Measurements from ENCODE around the gene NIPAL1.

The NIPAL1 gene

GRCh38 chr4:48047896-48048295, 31.3 kb downstream of the NIPAL1 start:
- Histone ChIP-seq H3K9me3 (ENCODE audit: control insufficient read depth, low read length) (no peaks in the 10 kb centered on the region), H3K4me1 (ENCODE audit: control insufficient read depth, insufficient read depth, low read length, poor library complexity, severe bottlenecking) (peaks cover 28% of the 10 kb centered on the region), H3K4me3 (ENCODE audit: insufficient read depth, low read depth, low read length, poor library complexity, severe bottlenecking) (no peak overlapping the region), H3K27ac (ENCODE audit: insufficient read depth, low read length, poor library complexity, severe bottlenecking) (no peak overlapping the region), H3K27me3 (replicated peaks; ENCODE audit: control insufficient read depth, insufficient read depth, low read length, poor library complexity, severe bottlenecking) (no peaks in the 10 kb centered on the region), H3K36me3 (ENCODE audit: control insufficient read depth, insufficient read depth, low read length) (no peaks in the 10 kb centered on the region)
- no peak for DNase-seq

- no peak for DNase-seq
- H3K4me3 ChIP-seq (ENCODE audit: insufficient read depth, low read depth, low read length, poor library complexity, severe bottlenecking): no peak overlapping the region
Observed at GRCh38 chr4:48049483-48049882, 32.9 kb downstream of the NIPAL1 start.

GRCh38 chr4:48051078-48051477, 34.5 kb downstream of the NIPAL1 start:
- peaks cover 20% of the 10 kb centered on the region for H3K4me1 ChIP-seq (ENCODE audit: control insufficient read depth, insufficient read depth, low read length, poor library complexity, severe bottlenecking)
- H3K27me3 ChIP-seq (replicated peaks; ENCODE audit: control insufficient read depth, insufficient read depth, low read length, poor library complexity, severe bottlenecking): no peaks in the 10 kb centered on the region
- H3K4me3 ChIP-seq (ENCODE audit: insufficient read depth, low read depth, low read length, poor library complexity, severe bottlenecking): no peak overlapping the region
- DNase-seq: no peak
- no peaks in the 10 kb centered on the region for H3K9me3 ChIP-seq (ENCODE audit: control insufficient read depth, low read length)
- H3K36me3 ChIP-seq (ENCODE audit: control insufficient read depth, insufficient read depth, low read length): no peaks in the 10 kb centered on the region
- no peak overlapping the region for H3K27ac ChIP-seq (ENCODE audit: insufficient read depth, low read length, poor library complexity, severe bottlenecking)

More at GRCh38 chr4:48049483-48049882, 32.9 kb downstream of the NIPAL1 start:
- H3K27ac ChIP-seq (ENCODE audit: insufficient read depth, low read length, poor library complexity, severe bottlenecking): no peak overlapping the region
- no peaks in the 10 kb centered on the region for H3K27me3 ChIP-seq (replicated peaks; ENCODE audit: control insufficient read depth, insufficient read depth, low read length, poor library complexity, severe bottlenecking)
- no peaks in the 10 kb centered on the region for H3K9me3 ChIP-seq (ENCODE audit: control insufficient read depth, low read length)
- H3K36me3 ChIP-seq (ENCODE audit: control insufficient read depth, insufficient read depth, low read length): no peaks in the 10 kb centered on the region
- peaks cover 23% of the 10 kb centered on the region for H3K4me1 ChIP-seq (ENCODE audit: control insufficient read depth, insufficient read depth, low read length, poor library complexity, severe bottlenecking)

- H3K4me1 ChIP-seq (ENCODE audit: control insufficient read depth, insufficient read depth, low read length, poor library complexity, severe bottlenecking): no peaks in the 10 kb centered on the region
- no peak for DNase-seq
Observed at GRCh38 chr4:48058617-48059530, 42.3 kb downstream of the NIPAL1 start.

GRCh38 chr4:48064349-48064748, 47.8 kb downstream of the NIPAL1 start:
- Histone ChIP-seq H3K4me1 (ENCODE audit: control insufficient read depth, insufficient read depth, low read length, poor library complexity, severe bottlenecking) (no peaks in the 10 kb centered on the region), H3K27me3 (replicated peaks; ENCODE audit: control insufficient read depth, insufficient read depth, low read length, poor library complexity, severe bottlenecking) (no peaks in the 10 kb centered on the region), H3K27ac (ENCODE audit: insufficient read depth, low read length, poor library complexity, severe bottlenecking) (no peak overlapping the region), H3K36me3 (ENCODE audit: control insufficient read depth, insufficient read depth, low read length) (peaks cover 18% of the 10 kb centered on the region), H3K9me3 (ENCODE audit: control insufficient read depth, low read length) (no peaks in the 10 kb centered on the region), H3K4me3 (ENCODE audit: insufficient read depth, low read depth, low read length, poor library complexity, severe bottlenecking) (no peak overlapping the region)
- DNase-seq: no peak

More at GRCh38 chr4:48058617-48059530, 42.3 kb downstream of the NIPAL1 start:
- no peak overlapping the region for H3K4me3 ChIP-seq (ENCODE audit: insufficient read depth, low read depth, low read length, poor library complexity, severe bottlenecking)
- no peaks in the 10 kb centered on the region for H3K27me3 ChIP-seq (replicated peaks; ENCODE audit: control insufficient read depth, insufficient read depth, low read length, poor library complexity, severe bottlenecking)
- H3K9me3 ChIP-seq (ENCODE audit: control insufficient read depth, low read length): no peaks in the 10 kb centered on the region
- no peaks in the 10 kb centered on the region for H3K36me3 ChIP-seq (ENCODE audit: control insufficient read depth, insufficient read depth, low read length)
- H3K27ac ChIP-seq (ENCODE audit: insufficient read depth, low read length, poor library complexity, severe bottlenecking): no peak overlapping the region

- H3K4me1 ChIP-seq (ENCODE audit: control insufficient read depth, insufficient read depth, low read length, poor library complexity, severe bottlenecking): no peaks in the 10 kb centered on the region
- H3K4me3 ChIP-seq (ENCODE audit: insufficient read depth, low read depth, low read length, poor library complexity, severe bottlenecking): no peak overlapping the region
- no peak overlapping the region for H3K27ac ChIP-seq (ENCODE audit: insufficient read depth, low read length, poor library complexity, severe bottlenecking)
- no peaks in the 10 kb centered on the region for H3K27me3 ChIP-seq (replicated peaks; ENCODE audit: control insufficient read depth, insufficient read depth, low read length, poor library complexity, severe bottlenecking)
- DNase-seq: no peak
- H3K36me3 ChIP-seq (ENCODE audit: control insufficient read depth, insufficient read depth, low read length): peaks cover 27% of the 10 kb centered on the region
- no peaks in the 10 kb centered on the region for H3K9me3 ChIP-seq (ENCODE audit: control insufficient read depth, low read length)
Observed at GRCh38 chr4:48065587-48066052, 49.0 kb downstream of the NIPAL1 start.

- no peak overlapping the region for H3K4me3 ChIP-seq (ENCODE audit: insufficient read depth, low read depth, low read length, poor library complexity, severe bottlenecking)
- no peaks in the 10 kb centered on the region for H3K9me3 ChIP-seq (ENCODE audit: control insufficient read depth, low read length)
- no peak overlapping the region for H3K27ac ChIP-seq (ENCODE audit: insufficient read depth, low read length, poor library complexity, severe bottlenecking)
- H3K4me1 ChIP-seq (ENCODE audit: control insufficient read depth, insufficient read depth, low read length, poor library complexity, severe bottlenecking): no peaks in the 10 kb centered on the region
- no peaks in the 10 kb centered on the region for H3K27me3 ChIP-seq (replicated peaks; ENCODE audit: control insufficient read depth, insufficient read depth, low read length, poor library complexity, severe bottlenecking)
- DNase-seq: no peak
- H3K36me3 ChIP-seq (ENCODE audit: control insufficient read depth, insufficient read depth, low read length): peaks cover 38% of the 10 kb centered on the region
Observed at GRCh38 chr4:48067536-48067935, 51.0 kb downstream of the NIPAL1 start.

GRCh38 chr4:48068182-48068581, 51.6 kb downstream of the NIPAL1 start:
- no peak for DNase-seq
- no peak overlapping the region for H3K4me3 ChIP-seq (ENCODE audit: insufficient read depth, low read depth, low read length, poor library complexity, severe bottlenecking)
- H3K4me1 ChIP-seq (ENCODE audit: control insufficient read depth, insufficient read depth, low read length, poor library complexity, severe bottlenecking): no peaks in the 10 kb centered on the region
- no peaks in the 10 kb centered on the region for H3K27me3 ChIP-seq (replicated peaks; ENCODE audit: control insufficient read depth, insufficient read depth, low read length, poor library complexity, severe bottlenecking)
- H3K36me3 ChIP-seq (ENCODE audit: control insufficient read depth, insufficient read depth, low read length): peaks cover 38% of the 10 kb centered on the region
- H3K9me3 ChIP-seq (ENCODE audit: control insufficient read depth, low read length): no peaks in the 10 kb centered on the region
- H3K27ac ChIP-seq (ENCODE audit: insufficient read depth, low read length, poor library complexity, severe bottlenecking): no peak overlapping the region

- Histone ChIP-seq H3K36me3 (ENCODE audit: control insufficient read depth, insufficient read depth, low read length) (peaks cover 44% of the 10 kb centered on the region), H3K4me1 (ENCODE audit: control insufficient read depth, insufficient read depth, low read length, poor library complexity, severe bottlenecking) (no peaks in the 10 kb centered on the region), H3K4me3 (ENCODE audit: insufficient read depth, low read depth, low read length, poor library complexity, severe bottlenecking) (no peak overlapping the region), H3K27ac (ENCODE audit: insufficient read depth, low read length, poor library complexity, severe bottlenecking) (no peak overlapping the region), H3K9me3 (ENCODE audit: control insufficient read depth, low read length) (no peaks in the 10 kb centered on the region), H3K27me3 (replicated peaks; ENCODE audit: control insufficient read depth, insufficient read depth, low read length, poor library complexity, severe bottlenecking) (no peaks in the 10 kb centered on the region)
- no peak for DNase-seq
Observed at GRCh38 chr4:48069026-48069425, 52.5 kb downstream of the NIPAL1 start.

GRCh38 chr4:48071191-48071590, 54.6 kb downstream of the NIPAL1 start:
- Histone ChIP-seq H3K27ac (ENCODE audit: insufficient read depth, low read length, poor library complexity, severe bottlenecking) (no peak overlapping the region), H3K27me3 (replicated peaks; ENCODE audit: control insufficient read depth, insufficient read depth, low read length, poor library complexity, severe bottlenecking) (no peaks in the 10 kb centered on the region), H3K4me3 (ENCODE audit: insufficient read depth, low read depth, low read length, poor library complexity, severe bottlenecking) (no peak overlapping the region), H3K4me1 (ENCODE audit: control insufficient read depth, insufficient read depth, low read length, poor library complexity, severe bottlenecking) (no peaks in the 10 kb centered on the region), H3K9me3 (ENCODE audit: control insufficient read depth, low read length) (no peaks in the 10 kb centered on the region), H3K36me3 (ENCODE audit: control insufficient read depth, insufficient read depth, low read length) (peaks cover 66% of the 10 kb centered on the region)
- DNase-seq: no peak

Measured in effector memory CD4-positive, alpha-beta T cell (primary cell).